GM10266 (cell line): ENCODE results near the gene CCDC154.

ENCODE experiments used
- DNase-seq: peaks from one replicate; pipeline ENCODE4 v3.0.0; 2012; ENCODE audit errors: extremely low spot score
- TF ChIP-seq, protein P1 (sequence below): IDR thresholded peaks from 2 replicates; pipeline ENCODE4 v1.5.1; 2012; ENCODE audit warnings: mild to moderate bottlenecking, low read depth; ENCODE audit not compliant: control insufficient read depth, insufficient read depth; ENCODE audit errors: missing control alignments

Gene CCDC154

DNA sequence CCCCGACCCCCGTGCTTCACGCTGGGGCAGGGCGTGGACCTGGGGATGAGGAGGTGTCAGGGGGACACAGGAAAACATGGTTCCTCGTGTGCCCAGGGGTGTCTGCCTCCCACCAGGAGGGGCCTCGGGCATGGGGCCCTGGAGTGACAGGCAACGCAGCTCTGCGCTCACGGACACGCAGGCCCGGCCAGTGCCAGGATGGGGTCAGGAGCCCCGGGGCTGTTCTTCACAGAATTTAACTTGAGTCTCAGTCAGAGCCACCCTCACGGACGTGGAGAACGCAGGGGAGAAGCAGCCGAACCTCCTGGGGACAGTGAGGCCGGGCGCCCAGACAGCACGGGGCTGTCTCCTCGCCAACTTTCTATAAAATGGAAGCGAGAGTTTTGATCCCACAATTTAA is 46.6 kb downstream of the CCDC154 start:
- TF ChIP-seq, protein P1, sequence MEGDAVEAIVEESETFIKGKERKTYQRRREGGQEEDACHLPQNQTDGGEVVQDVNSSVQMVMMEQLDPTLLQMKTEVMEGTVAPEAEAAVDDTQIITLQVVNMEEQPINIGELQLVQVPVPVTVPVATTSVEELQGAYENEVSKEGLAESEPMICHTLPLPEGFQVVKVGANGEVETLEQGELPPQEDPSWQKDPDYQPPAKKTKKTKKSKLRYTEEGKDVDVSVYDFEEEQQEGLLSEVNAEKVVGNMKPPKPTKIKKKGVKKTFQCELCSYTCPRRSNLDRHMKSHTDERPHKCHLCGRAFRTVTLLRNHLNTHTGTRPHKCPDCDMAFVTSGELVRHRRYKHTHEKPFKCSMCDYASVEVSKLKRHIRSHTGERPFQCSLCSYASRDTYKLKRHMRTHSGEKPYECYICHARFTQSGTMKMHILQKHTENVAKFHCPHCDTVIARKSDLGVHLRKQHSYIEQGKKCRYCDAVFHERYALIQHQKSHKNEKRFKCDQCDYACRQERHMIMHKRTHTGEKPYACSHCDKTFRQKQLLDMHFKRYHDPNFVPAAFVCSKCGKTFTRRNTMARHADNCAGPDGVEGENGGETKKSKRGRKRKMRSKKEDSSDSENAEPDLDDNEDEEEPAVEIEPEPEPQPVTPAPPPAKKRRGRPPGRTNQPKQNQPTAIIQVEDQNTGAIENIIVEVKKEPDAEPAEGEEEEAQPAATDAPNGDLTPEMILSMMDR = no peak
- DNase-seq = no peak

DNA sequence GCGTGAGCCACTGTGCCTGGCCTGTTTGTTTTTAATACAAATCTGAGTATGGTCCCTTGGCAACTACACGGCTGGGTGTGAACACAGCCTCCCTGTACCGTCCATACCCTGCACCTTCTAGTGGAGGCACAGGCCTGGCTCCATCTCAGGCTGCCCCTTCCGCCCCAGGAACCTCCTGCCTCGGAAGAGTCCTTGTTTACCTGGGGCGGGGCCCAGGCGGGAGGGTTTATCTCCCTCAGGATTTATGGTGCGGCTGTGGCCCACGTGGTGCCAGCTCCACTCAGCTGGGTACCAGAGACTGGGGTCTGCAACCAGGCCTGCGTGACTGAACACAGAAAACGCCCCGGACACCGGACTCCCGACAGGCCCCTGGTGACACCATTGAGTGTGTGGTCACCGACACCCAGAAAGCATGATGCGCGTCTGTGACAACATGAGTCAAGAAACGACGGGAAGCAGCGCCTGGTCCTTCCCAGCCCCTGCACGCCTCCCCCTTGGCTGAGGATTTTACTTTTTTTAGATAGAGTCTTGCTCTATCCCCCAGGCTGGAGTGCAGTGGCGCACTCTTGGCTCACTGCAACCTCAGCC is 48.8 kb downstream of the CCDC154 start:
- TF ChIP-seq, protein P1 = no peak
- DNase-seq = no peak

DNA sequence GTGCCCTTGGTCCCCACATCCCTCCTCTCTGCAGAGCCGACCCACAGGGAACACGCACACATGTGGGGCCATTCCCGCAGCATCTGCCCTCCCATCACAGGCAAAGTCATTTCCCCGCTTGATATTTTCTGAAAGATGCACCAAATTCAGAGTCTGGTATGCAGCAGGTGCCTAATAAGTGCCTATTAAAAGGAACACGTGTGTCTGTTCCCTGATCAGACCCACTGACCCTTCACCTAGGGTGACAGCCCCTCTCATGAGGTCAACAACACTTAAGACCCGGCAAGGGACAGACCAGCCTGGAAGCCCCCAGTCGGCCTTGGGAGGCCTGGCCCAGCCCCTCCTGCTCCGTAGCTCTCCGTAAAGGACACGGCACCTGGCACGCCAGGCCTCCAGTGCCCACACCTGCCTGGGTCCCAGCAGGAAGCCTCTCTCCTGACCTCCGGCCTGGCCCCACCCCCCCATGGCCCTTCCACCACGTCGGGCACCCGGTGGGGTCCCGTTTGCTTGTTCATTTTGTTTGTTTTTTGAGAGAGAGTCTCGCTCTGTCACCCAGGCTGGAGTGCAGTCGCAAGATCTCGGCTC is 49.9 kb downstream of the CCDC154 start:
- TF ChIP-seq, protein P1 = no peak
- DNase-seq = no peak

DNA sequence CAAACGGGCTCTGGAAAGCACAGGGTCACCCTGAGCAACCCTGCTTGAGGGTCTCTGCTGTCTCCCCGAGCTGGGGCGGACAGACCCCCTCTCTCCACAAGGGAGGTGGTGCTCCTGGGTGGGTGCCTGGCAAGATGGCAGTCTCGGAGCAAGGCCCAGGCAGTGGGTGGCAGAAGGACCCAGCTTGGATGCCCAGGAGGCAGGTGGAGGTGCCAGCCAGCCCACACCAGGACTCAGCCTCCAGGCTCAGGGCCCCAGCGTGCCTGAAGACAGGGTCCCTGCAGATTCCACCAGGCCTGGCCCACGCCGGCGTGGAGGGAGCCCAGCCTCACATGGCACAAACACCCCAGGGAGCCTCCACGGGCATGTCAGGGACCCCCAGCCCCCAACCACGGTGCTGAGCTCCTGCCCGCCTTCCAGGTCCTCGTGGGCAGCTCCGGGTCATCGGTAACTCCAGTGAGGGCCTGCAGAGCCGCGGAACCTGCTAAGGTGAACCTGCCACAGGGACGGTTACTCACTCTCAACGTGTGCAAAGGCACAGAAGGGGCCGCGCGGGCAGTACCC is 50.7 kb downstream of the CCDC154 start:
- DNase-seq = no peak
- TF ChIP-seq, protein P1 = no peak

DNA sequence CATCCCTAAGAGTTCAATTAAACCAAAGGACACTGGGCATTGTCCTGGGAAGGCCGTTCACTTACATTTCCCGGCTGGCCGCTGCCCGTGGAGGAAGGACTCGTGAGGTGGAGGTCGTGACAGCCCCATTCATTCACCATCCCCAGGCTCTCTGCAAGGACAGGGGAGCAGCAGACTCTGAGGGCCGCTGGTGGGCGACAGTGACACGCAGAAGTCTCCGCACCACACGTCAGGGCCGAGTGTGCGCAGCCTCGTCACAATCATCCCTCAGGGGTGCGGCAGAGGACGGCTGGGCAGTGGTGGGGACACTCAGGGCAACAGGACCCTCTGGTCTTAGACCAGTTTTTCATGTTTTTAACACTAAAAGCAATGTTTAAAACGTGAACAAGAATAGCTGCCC is 51.5 kb downstream of the CCDC154 start:
- TF ChIP-seq, protein P1 = no peak
- DNase-seq = no peak

DNA sequence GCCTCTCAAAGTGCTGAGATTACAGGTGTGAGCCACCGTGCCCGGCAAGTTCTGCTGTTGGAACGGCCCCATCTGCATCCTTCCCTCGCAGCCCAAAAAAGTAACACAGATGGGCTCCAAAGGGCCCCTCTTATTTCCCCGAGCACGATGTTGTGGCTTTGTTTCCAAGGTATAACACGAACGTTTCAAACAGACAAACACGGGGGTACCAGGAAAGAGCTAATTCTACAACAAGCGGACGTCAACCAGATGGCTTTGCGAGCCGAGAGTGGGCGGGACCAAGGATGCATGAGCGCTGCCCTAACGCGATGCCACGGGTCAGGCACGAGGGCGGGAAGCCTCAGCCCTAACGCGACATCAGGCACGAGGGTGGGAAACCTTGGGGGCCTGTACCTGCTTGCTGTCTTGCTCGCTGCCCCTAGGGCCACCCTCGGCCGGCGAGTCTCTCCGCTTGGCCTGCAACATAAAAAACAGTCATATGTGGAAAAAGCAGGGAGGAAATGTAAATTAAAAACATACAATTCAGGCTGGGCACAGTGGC is 54.0 kb downstream of the CCDC154 start:
- no peak for DNase-seq
- TF ChIP-seq, protein P1 = no peak

DNA sequence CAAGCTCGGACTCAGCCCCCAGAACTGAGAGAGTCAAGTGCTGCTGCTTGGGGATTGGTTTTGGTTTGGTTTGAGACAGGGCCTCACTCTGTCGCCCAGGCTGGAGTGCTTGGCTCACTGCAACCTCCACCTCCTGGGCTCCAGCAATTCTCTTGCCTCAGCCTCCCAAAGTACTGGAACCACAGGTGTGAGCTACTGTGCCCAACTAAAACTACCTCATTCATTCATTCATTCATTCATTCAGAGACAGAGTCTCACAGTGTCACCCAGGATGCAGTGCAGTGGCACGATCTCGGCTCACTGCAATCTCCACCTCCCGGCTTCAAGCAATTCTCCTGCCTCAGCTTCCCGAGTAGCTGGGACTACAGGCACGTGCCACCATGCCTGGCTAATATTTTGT is 54.6 kb downstream of the CCDC154 start:
- TF ChIP-seq, protein P1 = no peak
- no peak for DNase-seq
